Panc1 (cell line): ENCODE measurements around the gene ERCC5.
A peak's percentile ranks its signal among the peaks of the same experiment; 100 is the strongest.

Source experiments
- CTCF ChIP-seq: fragments of 450-650 bp; IDR thresholded peaks from 2 replicates; pipeline ENCODE4 v1.5.1; 2017; ENCODE audit warnings: mild to moderate bottlenecking
- TCF7L2 ChIP-seq: IDR thresholded peaks from 2 replicates; pipeline ENCODE4 v1.6.1; 2011; ENCODE audit warnings: mild to moderate bottlenecking, low read depth, low read length, inconsistent platforms

GRCh38 chr13:102903659-102904407 lies 58.0 kb downstream of the ERCC5 start:
- TF ChIP-seq CTCF = peak; percentile 45; the same call in 1 of the 2 replicates
- TF ChIP-seq TCF7L2 = no peak
